ENCODE results near the gene NGEF.

NGEF gene

DNA sequence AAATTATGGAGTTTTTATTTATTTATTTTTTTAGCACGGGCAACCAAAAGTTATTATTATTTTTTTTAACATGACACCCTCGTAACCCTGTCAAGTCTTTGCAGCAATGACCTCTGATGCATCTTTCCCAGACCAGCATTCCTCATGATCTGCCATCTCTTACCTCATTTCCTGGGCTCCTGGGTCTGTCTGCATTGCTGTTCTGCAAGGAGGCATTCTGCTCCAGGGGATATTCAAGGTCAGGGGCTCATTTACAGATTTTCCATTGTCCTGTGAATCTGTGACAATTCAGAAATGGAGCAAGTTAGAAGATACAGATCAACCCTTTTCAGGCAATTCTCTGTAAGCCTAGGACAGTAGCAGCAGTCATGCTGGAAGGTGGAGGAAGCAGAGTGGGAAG is 43.0 kb downstream of the NGEF start:
- DNase-seq (ENCODE audit: low spot score): no peak

DNA sequence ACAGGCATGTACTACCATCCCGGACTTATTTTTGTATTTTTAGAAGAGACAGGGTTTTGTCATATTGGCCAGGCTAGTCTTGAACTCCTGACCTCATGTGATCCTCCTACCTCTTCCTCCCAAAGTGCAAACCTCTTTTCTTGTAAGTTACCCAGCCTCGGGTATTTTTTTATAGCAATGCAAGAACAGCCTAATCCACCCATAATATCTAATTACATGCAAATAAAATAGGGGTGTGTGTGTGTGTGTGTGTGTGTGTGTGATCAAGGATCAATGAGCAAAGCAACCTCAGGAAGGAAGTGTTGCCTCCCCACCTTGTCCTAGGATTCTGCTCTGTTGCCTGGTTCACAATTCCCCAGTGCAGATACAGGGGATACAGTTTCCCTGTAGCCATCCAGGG is 45.6 kb downstream of the NGEF start:
- DNase-seq (ENCODE audit: low spot score): no peak

DNA sequence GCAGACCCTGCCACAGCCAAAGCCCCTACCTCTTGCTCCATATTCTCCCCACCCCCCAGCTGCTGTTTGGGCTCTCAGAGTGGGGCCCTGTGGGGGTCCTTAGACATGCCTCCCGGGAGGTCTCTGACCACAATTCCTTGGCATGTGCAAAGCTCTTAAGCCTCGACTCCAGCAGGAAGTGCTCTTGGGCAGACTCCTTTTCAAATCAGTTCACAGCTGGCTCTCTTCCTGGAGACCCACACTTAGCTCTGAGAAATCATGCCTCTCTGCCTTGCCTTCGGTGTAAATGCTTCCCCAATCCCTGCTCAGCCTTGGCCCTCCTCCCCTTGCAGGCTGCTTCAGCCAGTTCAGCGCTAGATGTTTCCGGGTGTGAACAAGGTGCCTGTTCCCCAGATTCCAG is 46.9 kb downstream of the NGEF start:
- no peak for DNase-seq (ENCODE audit: low spot score)

DNA sequence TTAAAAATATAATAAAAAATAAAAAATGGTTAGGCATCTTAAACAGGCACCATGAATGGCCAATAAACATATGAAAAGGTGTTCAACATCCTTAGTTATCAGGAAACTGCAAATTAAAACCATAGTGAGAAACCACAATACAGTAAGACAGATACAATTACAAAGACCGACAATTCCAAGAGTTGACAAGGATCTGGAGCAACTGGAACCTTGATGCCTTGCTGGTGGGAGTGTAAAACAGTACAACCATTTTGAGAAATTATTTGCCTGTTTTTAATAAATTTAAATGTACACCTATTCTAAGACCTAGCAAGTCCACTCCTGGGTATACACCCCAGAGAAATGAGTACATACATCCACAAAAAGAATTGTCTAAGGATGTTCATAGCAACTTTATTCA is 49.1 kb downstream of the NGEF start:
- no peak for DNase-seq (ENCODE audit: low spot score)

DNA sequence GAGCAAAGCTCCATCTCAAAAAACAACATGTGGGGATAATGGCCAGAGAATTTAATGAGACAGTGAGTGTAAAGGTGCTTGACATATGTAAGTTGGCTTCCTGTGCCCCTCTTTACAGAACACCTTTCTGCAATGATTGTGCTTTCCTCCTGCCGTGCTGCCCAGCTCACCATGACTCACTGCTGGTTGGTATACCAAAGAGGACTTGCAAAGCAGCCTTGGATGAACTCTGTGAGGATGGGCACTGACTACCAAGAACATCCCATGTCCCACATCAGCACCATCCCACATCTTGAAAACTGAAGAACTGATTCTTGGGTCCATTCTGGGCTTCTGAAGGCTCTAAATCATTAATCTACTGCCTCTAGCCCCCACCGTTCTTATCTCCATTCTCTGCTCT is 52.2 kb downstream of the NGEF start:
- no peak for DNase-seq (ENCODE audit: low spot score)

DNA sequence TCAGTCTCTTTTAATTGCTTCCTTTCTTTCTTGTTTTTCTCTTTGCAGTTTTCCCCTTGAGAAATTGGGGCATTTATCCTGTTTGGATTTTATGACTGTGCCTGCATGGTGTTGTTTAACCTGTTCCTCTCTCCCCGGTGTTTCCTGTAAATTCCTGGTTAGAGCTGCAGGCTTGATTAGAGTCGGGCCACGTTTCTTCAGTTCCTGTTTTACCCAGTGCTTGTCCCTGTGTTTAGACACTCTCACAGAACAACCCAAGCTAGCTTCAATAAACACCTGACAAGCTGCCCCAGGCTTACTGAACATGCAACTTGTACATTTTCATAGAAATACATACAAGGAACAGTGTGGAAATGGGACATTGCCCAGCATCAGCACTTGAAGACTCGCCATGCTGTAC is 53.9 kb downstream of the NGEF start:
- DNase-seq (ENCODE audit: low spot score): no peak

DNA sequence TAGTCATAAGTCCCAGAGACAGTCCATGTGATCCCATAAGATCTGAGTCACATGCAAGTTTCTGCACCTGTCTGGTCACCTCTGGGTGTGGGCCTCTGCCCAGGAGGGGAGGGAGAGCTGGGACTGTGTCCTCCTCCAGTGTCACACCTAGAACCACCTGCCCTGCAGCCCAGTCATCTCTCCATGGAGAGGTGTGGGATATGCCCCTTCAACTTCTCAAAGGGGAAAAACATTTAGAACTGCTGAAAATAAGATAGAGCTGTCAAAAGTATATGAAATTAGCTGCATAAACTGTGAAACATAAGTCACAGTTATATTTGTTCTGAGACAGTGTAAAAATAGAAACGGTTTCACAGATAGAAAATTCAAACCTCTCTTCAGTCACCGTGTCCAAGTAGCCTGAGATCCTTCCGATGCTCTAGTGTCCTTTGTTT is 55.4 kb downstream of the NGEF start:
- no peak for DNase-seq (ENCODE audit: low spot score)

DNA sequence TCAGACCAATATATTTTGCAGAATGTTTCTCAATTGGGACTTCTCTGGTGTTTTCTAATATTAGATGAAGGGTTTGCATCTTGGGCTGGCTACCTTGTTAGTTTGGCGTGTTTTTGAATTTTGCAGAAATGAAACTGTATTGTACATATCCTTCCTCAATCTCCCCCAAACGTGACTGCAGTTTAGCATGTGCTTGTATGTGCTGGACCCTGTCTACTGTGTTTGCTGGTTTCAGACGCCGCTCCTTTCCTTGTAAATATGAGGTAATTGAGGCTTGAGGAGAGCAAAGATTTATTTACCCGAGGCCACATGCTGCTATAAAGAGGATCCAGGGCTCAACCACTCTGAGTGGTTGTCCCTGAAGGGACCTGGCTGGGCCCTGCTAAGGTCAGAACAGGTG is 57.2 kb downstream of the NGEF start:
- no peak for DNase-seq (ENCODE audit: low spot score)

DNA sequence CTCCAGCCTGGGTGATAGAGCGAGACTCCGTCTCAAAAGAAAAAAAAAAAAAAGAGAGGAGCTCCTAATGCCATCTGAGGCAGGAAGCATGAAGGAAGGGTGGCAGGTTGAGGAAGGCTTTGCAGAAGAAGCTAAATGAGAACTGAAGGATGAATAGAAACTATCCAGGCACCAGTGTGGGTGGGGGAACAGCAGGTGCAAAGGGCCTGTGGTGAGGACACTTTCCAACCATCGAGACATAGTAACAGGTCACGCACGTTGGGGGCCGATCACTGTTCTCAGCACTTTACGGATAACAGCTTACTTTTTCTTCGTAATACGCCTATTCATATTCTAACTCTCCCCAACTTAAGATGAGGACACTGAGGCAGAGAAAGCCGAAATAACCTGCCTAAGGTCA is 58.4 kb downstream of the NGEF start:
- DNase-seq (ENCODE audit: low spot score): no peak

DNA sequence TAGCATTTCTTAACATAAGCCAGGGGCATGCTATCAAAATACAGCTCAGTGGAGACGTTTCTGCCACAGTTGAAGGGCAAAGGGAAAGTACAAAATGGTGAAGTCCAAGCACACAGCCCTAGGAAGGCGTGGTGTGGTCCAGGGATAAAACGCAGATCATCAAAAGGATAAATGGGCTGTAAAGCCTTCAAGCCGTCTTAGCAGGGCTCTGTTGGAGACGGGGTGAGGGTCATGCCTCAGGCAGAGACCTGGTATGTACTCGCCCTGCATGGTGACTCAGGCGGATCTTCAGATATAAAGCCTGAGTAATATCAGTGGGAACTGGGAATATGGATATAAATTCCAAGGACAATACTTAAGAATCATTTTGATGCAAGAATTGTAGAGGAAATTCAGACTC is 61.2 kb downstream of the NGEF start:
- DNase-seq (ENCODE audit: low spot score): no peak

DNA sequence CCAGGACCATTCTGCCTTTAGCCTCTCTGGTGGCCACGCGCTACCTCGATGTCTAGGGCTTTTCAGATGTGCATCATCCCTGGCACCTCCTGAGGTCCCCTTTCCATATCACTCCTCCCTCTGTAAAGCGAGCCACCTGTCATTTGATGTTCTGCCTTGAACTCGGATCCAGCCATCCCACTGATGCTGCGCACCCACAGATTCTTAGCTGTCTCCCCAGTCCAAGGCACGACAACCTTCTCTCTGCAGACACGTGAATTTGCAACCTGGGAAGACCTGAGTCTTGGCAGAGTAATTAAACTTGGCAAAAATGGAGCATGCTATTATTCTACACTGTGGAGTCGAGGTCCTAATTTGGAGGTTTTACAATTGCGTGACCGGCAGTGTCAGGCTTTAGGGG is 61.9 kb downstream of the NGEF start:
- DNase-seq (ENCODE audit: low spot score): no peak

DNA sequence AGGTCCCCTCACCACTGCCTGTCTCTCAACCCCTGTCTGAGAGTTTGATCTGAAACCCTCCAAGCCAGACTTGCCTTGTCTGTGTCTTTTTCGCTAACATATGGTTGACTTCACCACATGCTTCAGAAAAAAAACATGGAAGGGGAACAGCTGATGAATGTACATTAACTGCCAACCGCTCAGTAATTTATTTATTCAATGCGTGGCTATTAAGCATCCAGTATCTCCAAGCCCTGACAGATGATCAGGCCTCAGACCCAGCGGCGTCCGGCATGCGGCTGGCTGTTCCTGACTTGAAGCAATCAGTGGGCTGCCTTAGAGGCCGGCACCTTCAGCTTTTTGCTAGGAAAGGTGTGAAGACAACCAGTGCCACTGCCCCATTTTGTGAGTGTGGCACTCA is 62.3 kb downstream of the NGEF start:
- DNase-seq (ENCODE audit: low spot score): no peak

DNA sequence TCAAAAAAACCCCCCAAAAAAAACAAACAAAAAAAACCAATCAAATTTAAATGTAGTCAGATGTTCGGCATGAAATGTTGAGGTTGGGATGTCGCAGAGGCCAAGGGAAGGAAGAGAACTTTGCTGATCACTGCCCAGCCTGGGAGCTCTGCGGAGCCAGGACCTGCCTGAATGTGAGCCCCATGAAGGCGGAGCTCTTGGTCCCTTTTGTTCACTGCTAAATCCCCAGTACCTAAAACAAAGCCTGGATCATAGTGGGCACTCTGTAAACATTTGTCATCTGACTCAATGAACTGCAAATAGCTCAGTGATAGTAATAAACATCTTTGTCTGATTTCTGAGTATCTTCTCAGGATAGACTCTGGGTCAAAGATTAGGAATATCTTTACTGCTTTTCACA is 64.0 kb downstream of the NGEF start:
- no peak for DNase-seq (ENCODE audit: low spot score)

DNA sequence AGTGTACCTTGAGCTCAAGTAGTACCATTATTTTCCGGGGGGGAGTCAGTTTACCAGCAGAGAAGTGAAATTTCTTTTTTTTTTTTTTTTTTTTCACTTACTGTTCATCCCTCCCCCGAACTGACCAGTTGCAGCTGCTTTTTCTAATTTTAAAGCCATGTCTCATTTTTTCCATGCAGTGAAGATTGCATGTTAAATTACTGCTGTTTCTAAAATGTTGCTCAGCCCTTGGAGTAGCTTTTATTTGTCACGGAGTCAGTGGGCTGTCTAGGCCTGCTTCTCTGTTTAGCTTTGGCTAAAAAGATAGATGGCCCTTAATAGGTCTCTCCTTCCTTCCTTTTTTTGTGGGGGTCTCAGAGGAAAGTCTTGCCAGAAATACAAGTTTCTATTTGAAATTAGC is 70.2 kb downstream of the NGEF start:
- no peak for DNase-seq (ENCODE audit: low spot score)

DNA sequence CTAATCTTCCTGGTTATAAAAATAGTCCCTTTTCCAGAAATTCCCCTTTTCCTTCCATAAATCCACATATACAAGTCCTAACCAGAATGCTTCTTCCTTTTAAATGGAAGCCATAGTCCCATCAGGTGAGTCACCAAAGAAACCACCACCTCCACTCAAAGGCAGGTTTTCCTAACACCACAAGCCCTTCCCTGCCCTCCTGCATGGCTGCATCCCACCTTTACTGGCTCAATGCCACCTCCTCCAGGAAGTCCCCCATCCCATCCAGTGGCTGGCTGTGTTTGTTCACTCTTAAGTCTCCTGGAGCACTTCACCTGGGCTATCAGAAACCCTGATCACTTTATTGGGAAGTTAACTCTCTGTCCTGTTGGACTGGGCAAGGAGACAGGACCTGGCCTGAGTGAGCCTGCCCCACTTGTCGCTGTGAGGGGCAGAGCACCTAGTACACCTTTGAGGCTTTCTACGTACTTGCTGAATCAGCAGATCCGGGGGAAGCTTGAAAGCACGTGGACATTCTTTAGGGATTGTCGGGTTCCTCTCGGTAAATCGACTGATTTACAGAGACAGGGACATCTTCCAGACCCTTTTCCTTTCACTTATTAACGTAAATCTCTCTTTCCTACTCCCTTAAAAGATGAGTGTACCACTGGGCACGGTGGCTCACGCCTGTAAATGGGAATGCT is 71.0 kb downstream of the NGEF start:
- no peak for DNase-seq (ENCODE audit: low spot score)

DNA sequence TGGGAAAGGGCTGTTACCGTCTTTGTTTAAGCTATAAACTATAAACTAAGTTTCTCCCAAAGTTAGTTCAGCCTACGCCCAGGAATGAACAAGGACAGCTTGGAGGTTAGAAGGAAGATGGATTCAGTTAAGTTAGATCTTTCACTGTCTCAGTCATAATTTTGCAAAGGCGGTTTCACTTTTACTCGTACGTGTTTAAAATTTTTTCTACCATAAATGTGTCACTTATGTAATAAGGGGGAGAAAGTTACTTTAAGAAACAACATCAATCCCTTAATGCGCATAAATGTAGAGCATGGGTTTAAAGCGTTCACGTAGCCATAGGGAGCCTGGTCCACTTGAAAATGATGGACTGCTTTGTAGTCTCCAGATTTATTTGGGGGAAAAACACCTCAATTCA is 71.7 kb downstream of the NGEF start:
- no peak for DNase-seq (ENCODE audit: low spot score)

DNA sequence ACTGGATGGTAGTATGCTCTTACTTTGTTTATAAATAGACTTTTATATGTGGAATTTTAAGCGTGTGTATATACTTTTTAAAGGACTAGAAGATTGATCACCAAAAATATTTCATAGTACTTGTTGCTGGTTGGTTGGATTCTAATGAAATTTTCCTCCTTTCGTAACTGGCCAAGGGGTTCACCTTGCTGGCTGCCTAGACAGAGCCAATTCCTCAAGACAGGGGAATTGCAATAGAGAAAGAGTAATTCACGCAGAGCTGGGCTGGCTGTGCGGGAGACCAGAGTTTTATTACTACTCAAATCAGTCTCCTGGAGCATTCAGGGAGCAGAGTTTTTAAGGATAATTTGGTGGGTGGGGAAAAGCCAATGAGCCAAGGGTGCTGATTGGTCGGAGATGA is 72.3 kb downstream of the NGEF start:
- no peak for DNase-seq (ENCODE audit: low spot score)

DNA sequence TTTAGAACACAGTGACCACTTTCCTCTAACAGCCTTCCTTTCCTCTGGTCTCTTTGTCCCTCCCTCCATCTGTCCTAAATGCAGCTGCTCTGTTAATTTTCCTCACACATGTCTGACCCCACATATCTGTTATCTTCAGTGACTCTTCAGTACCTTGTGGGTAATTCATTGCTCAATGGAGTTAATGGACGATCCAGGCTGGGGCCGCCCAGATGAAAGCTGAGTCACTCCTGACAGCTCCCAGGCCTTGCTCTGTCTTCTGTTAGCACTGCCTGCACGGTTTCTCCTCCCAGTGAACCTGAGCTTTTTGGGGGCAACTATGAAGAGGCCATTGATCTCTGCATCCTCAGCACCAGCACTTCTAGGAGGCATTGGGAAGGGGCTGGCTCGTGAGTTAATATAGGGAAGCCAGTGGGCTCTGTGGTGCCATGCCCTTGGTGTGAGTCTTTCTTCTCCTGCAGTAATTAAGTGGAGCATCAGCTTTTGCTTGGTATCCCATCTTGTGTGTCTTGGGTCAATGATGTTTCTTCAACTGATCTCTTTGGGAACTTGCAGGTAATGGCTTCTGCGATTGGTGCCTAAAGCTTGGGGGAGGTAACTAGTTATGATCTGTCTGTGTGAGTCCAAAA is 75.7 kb downstream of the NGEF start:
- DNase-seq (ENCODE audit: low spot score): no peak

DNA sequence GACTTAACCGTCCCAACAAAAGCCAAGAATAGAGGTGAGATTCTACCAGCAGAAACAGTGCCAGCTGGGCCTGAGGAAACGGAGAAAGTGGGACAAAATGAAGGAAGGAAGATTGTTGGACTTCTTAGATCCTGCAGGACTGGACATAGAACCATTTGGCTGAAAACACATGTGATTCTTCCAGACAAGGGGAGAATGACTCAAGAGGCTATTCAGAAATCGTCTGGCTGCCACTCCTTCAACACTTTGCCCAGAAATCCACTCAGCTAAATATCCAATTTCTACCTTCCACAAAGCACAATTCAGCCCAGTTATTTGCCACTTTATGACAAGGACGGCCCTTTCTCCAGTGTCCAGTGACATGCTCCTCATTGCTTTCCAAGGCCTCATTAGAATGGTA is 81.4 kb downstream of the NGEF start:
- no peak for DNase-seq (ENCODE audit: low spot score)

DNA sequence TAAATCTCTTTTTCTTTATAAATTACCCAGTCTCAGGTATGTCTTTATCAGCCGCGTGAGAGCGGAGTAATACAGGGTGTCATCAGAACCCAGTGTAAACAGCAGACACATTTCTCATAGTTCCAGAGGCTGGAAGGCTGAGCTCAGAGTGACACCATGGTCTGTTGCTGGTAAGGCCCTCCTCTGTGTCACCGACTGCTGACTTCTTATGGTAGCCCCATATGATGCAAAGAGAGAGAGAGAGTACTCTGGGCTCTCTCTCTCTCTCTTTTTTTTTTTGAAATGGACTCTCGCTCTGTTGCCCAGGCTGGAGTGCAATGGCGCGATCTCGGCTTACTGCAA is 83.0 kb downstream of the NGEF start:
- DNase-seq (ENCODE audit: low spot score): no peak

DNA sequence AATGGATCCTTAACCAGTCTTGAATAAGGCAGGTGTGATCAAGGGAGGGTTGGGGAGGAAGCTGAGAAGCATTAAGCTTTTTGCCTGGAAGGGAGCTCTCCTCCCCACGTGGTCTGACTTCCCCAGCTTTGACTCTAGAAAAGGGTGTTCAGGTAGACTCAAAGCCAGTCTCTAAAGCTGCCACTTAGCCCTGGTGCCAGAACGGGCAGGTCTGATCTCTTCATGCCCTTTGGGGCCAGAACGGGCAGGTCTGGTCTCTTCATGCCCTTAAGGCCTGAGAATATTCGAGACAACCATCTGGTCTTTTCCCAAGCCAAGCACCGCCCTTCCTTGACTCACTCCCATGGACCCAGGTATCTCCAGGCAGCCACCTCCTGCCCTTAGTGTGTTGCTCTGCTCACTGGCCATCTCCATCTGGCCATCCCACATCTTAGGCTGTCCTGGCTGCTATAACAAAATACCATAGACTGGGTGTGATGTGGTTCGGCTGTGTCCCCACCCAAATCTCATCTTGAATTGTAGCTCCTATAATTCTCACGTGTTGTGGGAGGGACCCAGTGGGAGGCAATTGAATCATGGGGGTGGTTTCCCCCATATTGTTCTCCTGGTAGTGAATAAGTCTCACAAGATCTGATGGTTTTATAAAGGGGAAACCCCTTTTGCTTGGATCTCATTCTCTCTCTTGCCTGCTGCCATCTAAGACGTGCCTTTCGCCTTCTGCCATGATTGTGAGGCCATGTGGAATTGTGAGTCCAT is 83.6 kb downstream of the NGEF start:
- DNase-seq (ENCODE audit: low spot score): no peak

DNA sequence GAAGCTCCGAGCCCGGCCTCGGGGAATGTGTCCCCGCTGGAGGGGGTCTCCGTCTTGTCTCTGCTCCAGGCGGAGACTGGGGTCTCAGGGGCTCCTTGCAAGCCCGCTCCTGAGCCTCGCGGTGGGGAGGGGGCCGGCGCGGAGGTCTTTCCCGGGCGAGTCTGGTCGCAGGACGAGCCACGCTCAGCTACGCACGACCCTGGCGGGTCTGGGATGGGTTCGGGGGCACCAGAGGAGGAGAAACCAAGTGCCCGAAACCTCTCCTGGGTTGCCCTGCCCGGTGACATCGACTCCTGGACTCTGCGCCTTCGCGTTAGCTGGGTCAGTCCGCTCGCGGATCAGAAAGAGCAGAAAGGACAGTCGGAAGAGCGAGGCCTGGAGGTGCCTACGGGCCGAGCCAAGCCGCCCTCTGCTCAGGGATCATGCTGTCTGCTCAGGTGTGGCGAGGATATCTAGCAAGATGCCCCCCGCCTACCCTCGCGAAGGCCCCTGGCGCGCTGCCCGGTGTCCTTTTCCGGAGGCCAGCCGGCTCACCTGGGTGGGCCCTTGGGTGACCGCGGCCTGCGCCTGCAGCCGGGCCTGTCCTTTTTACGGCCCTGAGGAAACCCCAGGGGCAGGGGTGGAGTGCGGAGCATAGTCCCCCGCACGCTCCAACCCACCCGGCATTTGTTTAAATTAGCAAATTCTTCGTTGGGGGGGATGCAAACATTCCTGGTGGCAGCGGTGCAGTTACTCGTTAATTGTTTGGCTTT is 84.3 kb downstream of the NGEF start:
- DNase-seq (ENCODE audit: low spot score): no peak
